Measurements from ENCODE around the gene GRAMD4. TPM values are rescaled to one million over a fixed set of nuclear protein-coding genes. Genes with fewer than 3 reads are reported as not detected.

GRAMD4 gene, protein sequence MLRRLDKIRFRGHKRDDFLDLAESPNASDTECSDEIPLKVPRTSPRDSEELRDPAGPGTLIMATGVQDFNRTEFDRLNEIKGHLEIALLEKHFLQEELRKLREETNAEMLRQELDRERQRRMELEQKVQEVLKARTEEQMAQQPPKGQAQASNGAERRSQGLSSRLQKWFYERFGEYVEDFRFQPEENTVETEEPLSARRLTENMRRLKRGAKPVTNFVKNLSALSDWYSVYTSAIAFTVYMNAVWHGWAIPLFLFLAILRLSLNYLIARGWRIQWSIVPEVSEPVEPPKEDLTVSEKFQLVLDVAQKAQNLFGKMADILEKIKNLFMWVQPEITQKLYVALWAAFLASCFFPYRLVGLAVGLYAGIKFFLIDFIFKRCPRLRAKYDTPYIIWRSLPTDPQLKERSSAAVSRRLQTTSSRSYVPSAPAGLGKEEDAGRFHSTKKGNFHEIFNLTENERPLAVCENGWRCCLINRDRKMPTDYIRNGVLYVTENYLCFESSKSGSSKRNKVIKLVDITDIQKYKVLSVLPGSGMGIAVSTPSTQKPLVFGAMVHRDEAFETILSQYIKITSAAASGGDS
- polyA plus RNA-seq (2012; ENCODE audit: low read depth, missing spikeins), result 8.7 TPM

DNA sequence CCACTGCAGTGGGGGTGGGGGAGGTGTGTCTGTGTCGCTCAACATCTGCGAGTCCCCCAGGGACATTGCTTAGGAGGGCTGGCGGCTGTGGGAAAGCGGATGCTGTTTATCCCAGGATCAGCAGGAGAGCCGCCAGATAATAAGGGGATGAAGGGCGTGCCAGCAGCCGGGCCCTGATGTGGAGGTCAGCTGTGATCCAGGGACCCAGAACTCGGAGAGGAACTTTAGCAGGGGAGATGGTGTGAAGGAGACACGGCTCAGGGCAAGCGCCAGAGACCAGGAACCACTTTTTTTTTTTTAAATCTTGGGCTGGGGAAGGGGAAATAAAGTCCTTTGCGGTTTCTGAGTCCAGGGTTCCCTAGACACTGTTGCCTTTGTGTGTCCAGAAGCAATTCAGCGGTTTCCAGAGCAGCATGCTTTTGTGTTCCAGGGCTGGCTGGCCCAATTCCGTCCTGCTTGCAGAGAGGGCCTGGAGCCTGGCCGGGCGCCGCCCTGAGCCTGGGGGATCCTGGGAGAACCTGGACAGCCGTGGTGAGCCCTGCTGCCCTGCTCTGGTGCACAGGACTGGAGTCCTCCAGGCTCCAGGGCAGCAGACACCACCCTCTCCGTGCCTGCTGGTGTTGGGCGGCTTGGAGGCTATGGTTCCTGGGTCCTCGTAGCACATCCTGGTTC lies at the start of gene GRAMD4:
TSS of gene GRAMD4 (plus strand) at position 557 of the 672 bp plus-strand sequence. CDS start 6,414 bp downstream, outside the sequence.
- no peak for FAIRE-seq

DNA sequence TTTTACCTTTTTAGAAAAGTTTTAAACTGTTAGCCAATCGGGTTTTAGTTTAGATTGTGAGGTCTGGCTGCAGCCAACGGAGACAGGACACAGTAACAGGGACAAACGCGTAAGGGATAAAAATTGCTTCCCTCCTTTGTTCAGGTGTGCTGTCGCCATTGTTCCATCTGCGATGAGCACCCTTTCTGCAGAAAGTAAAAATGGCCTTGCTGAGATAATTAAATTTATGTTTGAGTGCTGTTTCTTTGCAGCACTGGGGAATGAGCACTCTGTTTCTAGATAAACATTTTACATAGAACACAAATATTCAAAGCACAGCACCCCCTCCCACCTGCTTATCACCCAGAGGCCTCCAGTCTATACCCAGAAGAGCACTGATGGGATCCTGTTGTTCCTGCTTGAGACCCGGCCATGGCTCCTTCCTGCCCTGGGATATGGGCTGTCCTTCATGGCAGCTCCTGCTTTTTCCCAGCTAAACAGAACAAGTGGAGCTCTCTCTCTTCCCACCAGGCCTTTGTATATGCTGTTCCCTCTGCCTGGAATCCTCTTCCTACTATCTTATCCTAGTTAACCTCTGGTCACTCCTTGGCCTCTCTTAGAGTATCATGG lies 48.4 kb upstream of the GRAMD4 start:
- FAIRE-seq (no peak), DNase-seq (ENCODE audit: insufficient read length, low spot score) (no peak)
- TF ChIP-seq PAX5 (IDR thresholded peaks at IDR 0.05; ENCODE audit: insufficient read depth, low read length, severe bottlenecking), result no peak
- TF ChIP-seq POU2F2 (IDR thresholded peaks at IDR 0.05; ENCODE audit: low read depth, low read length), result no peak
- no peak for TF ChIP-seq SPI1 (IDR thresholded peaks at IDR 0.05; ENCODE audit: low read depth, low read length)
- TF ChIP-seq TAF1 (IDR thresholded peaks at IDR 0.05; ENCODE audit: low read depth, low read length), result no peak
- TF ChIP-seq POLR2AphosphoS5 (IDR thresholded peaks at IDR 0.05; ENCODE audit: low read depth, low read length), result no peak
- no peak for TF ChIP-seq POLR2A (IDR thresholded peaks at IDR 0.05; ENCODE audit: low read depth, low read length)

More for the DNA sequence above, at the start of gene GRAMD4:
- TF ChIP-seq POLR2AphosphoS5 (IDR thresholded peaks at IDR 0.05; ENCODE audit: low read depth, low read length) (no peak), POLR2A (IDR thresholded peaks at IDR 0.05; ENCODE audit: low read depth, low read length) (no peak), TAF1 (IDR thresholded peaks at IDR 0.05; ENCODE audit: low read depth, low read length) (no peak), PAX5 (IDR thresholded peaks at IDR 0.05; ENCODE audit: insufficient read depth, low read length, severe bottlenecking) (no peak), SPI1 (IDR thresholded peaks at IDR 0.05; ENCODE audit: low read depth, low read length) (no peak), POU2F2 (IDR thresholded peaks at IDR 0.05; ENCODE audit: low read depth, low read length) (no peak)
- no peak for DNase-seq (ENCODE audit: insufficient read length, low spot score)

GRCh38 chr22:46572911-46573780 lies 47.0 kb upstream of the GRAMD4 start:
- DNase-seq (ENCODE audit: insufficient read length, low spot score) (no peak), FAIRE-seq (no peak)
- no peak for TF ChIP-seq TAF1 (IDR thresholded peaks at IDR 0.05; ENCODE audit: low read depth, low read length)
- no peak for TF ChIP-seq POLR2AphosphoS5 (IDR thresholded peaks at IDR 0.05; ENCODE audit: low read depth, low read length)
- no peak for TF ChIP-seq SPI1 (IDR thresholded peaks at IDR 0.05; ENCODE audit: low read depth, low read length)
- TF ChIP-seq POLR2A (IDR thresholded peaks at IDR 0.05; ENCODE audit: low read depth, low read length), result no peak
- TF ChIP-seq POU2F2 (IDR thresholded peaks at IDR 0.05; ENCODE audit: low read depth, low read length), result no peak
- no peak for TF ChIP-seq PAX5 (IDR thresholded peaks at IDR 0.05; ENCODE audit: insufficient read depth, low read length, severe bottlenecking)

DNA sequence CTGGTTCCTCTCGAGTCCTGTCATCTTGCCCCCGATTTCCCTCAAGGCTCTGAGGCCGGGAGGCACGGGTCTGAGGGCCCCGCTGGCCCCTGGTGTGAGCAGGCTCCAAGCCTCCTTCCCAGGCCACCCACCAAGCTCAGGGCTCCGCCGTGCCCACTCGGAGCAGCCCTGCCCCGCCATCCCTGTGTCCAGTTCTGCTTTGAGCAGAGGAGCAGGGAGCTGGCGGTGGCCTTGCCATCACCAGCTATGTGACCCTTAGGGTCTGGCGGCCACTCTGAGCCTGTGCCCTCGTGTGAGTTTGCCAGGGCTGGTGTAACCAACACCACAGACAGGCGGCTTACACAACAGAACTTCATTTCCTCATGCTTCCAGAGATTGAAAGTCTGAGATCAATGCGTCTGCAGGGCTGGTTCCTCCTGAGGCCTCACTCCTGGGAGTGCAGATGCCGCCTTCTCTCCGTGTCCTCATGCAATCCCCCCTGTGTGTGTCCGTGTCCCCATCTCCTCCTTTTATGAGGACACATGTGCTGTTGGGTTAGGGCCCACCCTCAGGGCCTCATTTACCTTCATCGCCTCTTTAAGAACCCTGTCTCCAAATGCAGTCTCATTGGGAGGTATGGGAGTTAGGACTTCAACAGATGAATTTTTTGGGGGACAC lies 46.3 kb upstream of the GRAMD4 start:
- FAIRE-seq (no peak), DNase-seq (ENCODE audit: insufficient read length, low spot score) (no peak)
- no peak for TF ChIP-seq TAF1 (IDR thresholded peaks at IDR 0.05; ENCODE audit: low read depth, low read length)
- no peak for TF ChIP-seq POLR2A (IDR thresholded peaks at IDR 0.05; ENCODE audit: low read depth, low read length)
- no peak for TF ChIP-seq PAX5 (IDR thresholded peaks at IDR 0.05; ENCODE audit: insufficient read depth, low read length, severe bottlenecking)

DNA sequence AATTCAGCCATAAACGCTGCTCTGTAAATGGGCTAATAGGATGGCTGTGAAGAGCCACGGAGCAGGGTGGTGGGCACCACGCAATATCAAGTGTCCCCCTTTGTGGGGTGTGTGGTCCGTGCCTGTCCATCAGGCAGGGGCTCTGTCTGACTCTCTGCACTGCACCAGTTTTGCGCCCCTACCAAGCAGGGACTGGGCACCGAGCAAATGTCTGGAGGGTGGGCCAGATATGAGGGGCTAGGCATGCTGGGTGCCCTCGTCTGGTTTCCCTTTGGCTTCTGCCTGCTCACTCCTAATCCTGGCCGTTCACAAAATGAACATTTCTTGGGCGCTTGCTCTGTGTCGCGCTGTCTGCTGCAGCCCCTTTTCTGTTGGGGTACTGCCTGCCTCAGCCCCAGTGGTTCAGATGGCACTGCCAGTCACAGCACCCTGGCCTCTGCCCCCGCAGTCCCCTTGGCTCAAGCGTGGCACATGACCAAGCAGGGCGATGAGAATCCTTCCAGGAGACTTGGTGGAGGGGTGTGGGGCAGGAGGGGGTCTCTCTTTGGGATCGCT lies 45.7 kb upstream of the GRAMD4 start:
- TF ChIP-seq POLR2AphosphoS5 (IDR thresholded peaks at IDR 0.05; ENCODE audit: low read depth, low read length), result no peak
- no peak for TF ChIP-seq PAX5 (IDR thresholded peaks at IDR 0.05; ENCODE audit: insufficient read depth, low read length, severe bottlenecking)
- TF ChIP-seq POU2F2 (IDR thresholded peaks at IDR 0.05; ENCODE audit: low read depth, low read length), result no peak
- TF ChIP-seq TAF1 (IDR thresholded peaks at IDR 0.05; ENCODE audit: low read depth, low read length), result no peak
- no peak for TF ChIP-seq SPI1 (IDR thresholded peaks at IDR 0.05; ENCODE audit: low read depth, low read length)
- TF ChIP-seq POLR2A (IDR thresholded peaks at IDR 0.05; ENCODE audit: low read depth, low read length), result no peak
- no peak for FAIRE-seq
- DNase-seq (ENCODE audit: insufficient read length, low spot score), result no peak

DNA sequence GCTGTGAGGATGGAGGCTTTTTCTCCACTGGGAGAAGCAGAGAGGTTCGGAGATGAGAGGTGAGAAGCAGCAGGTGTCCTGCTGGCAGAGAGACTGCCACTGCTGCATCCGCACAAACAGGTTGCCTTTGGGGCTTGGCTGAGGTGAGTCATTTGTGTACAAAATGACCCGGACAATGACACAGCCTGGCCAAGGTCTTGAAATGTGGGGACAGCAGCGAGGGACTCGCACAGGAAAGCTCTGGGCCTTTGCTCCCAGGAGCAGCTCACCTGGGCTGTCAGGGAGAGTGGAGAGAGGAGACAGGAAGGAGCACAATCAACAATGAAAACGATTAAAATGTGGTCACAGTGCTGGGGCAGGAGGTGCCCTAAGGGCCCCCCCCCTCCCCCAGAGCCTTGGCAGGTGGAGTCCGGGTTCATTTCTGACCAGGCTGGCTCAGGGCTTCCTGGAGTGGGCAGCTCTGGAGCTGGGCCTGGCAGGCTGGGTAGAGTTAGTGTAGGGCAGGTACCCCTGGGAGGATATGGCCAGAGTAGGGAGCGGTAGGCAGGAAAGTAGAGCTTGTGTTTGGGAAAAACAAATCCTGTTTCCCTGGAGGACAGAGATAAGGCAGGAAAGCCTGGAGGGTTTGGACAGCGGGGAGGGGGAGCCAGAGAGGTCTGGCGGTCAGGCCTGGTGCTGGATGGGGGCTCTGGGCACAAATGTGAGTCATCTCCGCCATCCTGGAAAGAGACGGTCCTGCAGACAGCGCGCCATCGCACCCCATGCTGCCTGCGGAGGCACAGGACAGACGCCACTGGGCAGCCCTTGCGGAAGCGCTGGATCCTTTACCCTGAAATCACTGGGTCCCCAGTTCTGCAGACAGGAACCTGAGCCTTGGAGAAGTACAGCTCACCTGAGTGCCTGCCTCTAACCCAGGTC lies 44.9 kb upstream of the GRAMD4 start:
- DNase-seq (ENCODE audit: insufficient read length, low spot score) (no peak), FAIRE-seq (no peak)

DNA sequence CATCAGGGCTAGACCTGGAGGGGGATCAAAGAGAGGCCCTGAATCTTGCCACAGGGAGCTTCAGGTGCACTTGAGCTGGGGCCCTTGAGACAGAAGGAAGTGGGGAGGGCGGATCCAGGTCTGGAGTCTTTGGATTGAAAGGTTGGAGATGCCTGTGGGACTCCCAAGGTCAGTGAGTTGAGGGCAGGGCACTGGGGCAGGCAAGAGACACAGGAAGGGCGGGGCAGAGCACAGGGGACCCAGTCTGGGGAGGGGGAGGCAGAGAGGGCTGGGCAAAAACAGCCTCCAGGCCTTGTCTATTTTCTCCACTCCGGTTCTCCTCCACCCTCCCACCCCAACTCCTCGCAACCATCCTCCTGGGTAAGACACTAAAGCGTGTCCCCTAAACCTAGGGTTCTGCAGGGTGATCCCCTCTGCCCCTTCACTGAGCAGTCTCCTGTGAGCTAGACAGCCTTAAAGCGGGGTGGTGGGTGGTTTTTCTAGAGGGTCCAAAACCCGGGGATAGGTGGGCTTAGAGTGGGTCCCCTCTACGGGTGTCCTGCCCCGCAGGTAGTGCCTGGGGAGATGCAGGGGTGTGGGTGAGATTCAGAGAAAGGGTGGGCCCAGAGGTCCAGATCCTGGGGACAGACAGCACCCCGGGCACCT lies 44.2 kb upstream of the GRAMD4 start:
- TF ChIP-seq POLR2AphosphoS5 (IDR thresholded peaks at IDR 0.05; ENCODE audit: low read depth, low read length), result no peak
- TF ChIP-seq TAF1 (IDR thresholded peaks at IDR 0.05; ENCODE audit: low read depth, low read length), result no peak
- TF ChIP-seq SPI1 (IDR thresholded peaks at IDR 0.05; ENCODE audit: low read depth, low read length), result no peak
- no peak for TF ChIP-seq POLR2A (IDR thresholded peaks at IDR 0.05; ENCODE audit: low read depth, low read length)
- TF ChIP-seq POU2F2 (IDR thresholded peaks at IDR 0.05; ENCODE audit: low read depth, low read length), result no peak
- TF ChIP-seq PAX5 (IDR thresholded peaks at IDR 0.05; ENCODE audit: insufficient read depth, low read length, severe bottlenecking), result no peak
- DNase-seq (ENCODE audit: insufficient read length, low spot score) (no peak), FAIRE-seq (no peak)

More for the DNA sequence above, 44.9 kb upstream of the GRAMD4 start:
- no peak for TF ChIP-seq POU2F2 (IDR thresholded peaks at IDR 0.05; ENCODE audit: low read depth, low read length)
- TF ChIP-seq SPI1 (IDR thresholded peaks at IDR 0.05; ENCODE audit: low read depth, low read length), result no peak
- no peak for TF ChIP-seq POLR2A (IDR thresholded peaks at IDR 0.05; ENCODE audit: low read depth, low read length)
- no peak for TF ChIP-seq PAX5 (IDR thresholded peaks at IDR 0.05; ENCODE audit: insufficient read depth, low read length, severe bottlenecking)
- TF ChIP-seq TAF1 (IDR thresholded peaks at IDR 0.05; ENCODE audit: low read depth, low read length), result no peak
- TF ChIP-seq POLR2AphosphoS5 (IDR thresholded peaks at IDR 0.05; ENCODE audit: low read depth, low read length), result no peak

Data from GM12891 (cell line).